Loucy (cell line): ENCODE data around the gene ZNF530.

ENCODE experiments used
- CTCF ChIP-seq: fragments of 200-600 bp; sonication (generic); conservative IDR thresholded peaks from 2 replicates; pipeline ENCODE4 v1.5.1; 2014; ENCODE audit warnings: mild to moderate bottlenecking, antibody characterized with exemption, low read length
- EZH2phosphoT487 ChIP-seq: fragments of 200-600 bp; IDR thresholded peaks from 2 replicates; pipeline ENCODE4 v1.6.1; 2018; ENCODE audit warnings: antibody characterized with exemption, mild to moderate bottlenecking, moderate library complexity, borderline replicate concordance

GRCh38 chr19:57599377-57599760 is 316 bp upstream of the ZNF530 start:
- TF ChIP-seq CTCF (no peak), EZH2phosphoT487 (no peak)
